ENCODE measurements around the gene EIF4G3.
"Not testable (repeated sequence)": the region's sequence is repeated elsewhere in the genome, so short reads cannot be mapped to it uniquely, and the experiment has no call there.

The EIF4G3 gene

DNA sequence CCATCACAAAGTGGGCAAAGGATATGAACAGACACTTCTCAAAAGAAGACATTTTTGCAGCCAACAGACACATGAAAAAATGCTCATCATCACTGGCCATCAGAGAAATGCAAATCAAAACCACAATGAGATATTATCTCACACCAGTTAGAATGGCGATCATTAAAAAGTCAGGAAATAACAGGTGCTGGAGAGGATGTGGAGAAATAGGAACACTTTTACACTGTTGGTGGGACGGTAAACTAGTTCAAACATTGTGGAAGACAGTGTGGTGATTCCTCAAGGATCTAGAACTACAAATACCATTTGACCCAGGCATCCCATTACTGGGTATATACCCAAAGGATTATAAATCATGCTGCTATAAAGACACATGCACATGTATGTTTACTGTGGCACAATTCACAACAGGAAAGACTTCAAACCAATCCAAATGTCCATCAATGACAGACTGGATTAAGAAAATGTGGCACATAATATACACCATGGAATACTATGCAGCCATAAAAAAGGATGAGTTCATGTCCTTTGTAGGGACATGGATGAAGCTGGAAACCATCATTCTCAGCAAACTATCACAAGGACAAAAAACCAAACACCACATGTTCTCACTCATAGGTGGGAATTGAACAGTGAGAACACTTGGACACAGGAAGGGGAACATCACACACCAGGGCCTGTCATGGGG, 83.3 kb downstream of the EIF4G3 start:
- DNase-seq; in situ Hi-C loops (cut with HindIII; ENCODE audit: low pct_ligation_motif_present, low pct_unique_long_range_greater_than_20kb, low sequenced_read_pairs): not testable (repeated sequence)

DNA sequence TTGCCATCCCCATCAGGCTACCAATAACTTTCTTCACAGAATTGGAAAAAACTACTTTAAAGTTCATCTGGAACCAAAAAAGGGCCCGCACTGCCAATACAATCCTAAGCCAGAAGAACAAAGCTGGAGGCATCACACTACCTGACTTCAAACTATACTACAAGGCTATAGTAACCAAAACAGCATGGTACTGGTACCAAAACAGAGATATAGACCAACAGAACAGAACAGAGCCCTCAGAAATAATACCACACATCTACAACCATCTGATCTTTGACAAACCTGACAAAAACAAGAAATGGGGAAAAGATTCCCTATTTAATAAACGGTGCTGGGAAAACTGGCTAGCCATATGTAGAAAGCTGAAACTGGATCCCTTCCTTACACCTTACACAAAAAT, 84.2 kb downstream of the EIF4G3 start:
- DNase-seq; in situ Hi-C loops (cut with HindIII; ENCODE audit: low pct_ligation_motif_present, low pct_unique_long_range_greater_than_20kb, low sequenced_read_pairs): not testable (repeated sequence)

DNA sequence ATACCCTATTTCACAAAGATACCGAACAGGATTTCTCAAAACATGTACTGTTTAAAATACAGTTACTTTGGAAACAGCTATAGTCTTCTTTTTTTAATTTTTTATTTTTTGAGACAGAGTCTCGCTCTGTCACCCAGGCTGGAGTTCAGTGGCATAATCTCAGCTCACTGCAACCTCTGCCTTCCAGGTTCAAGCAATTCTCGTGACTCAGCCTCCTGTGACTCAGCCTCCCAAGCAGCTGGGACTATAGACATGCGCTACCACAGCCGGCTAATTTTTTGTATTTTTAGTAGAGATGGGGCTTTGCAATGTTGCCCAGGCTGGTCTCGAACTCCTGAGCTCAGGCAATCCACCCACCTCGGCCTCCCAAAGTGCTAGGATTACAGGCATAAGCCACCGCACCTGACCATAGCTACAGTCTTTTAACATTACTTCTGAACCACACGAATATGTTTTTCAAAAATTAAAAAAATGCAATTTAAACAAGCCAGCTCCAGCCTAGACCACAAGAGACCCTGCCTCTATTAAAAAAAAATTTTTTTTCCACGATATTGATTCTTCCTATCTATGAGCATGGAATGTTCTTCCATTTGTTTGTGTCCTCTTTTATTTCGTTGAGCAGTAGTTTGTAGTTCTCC, 85.5 kb downstream of the EIF4G3 start:
- DNase-seq = peak; percentile 83
- in situ Hi-C loops (cut with HindIII; ENCODE audit: low pct_ligation_motif_present, low pct_unique_long_range_greater_than_20kb, low sequenced_read_pairs) = not testable (repeated sequence)

DNA sequence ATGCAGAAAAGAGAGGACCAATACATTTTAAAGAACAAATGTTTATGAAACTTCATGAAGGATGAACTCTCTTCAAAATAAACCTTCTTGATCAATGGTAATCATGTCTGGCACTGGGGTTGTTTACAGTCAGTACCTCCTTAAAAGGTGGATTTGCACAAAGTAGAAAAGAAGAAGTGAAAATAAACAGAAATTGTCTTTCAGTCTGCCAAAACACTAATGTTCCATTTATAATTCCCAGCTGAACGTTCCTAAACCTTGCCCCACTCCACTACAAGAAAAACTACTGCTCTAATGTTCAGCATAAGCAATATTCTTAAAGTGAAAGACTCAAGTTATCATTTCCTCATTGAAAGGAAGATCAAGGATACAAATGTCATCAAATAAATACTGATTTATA, 86.2 kb downstream of the EIF4G3 start:
- no peak for DNase-seq
- in situ Hi-C loops (cut with HindIII; ENCODE audit: low pct_ligation_motif_present, low pct_unique_long_range_greater_than_20kb, low sequenced_read_pairs) = no loop called here

DNA sequence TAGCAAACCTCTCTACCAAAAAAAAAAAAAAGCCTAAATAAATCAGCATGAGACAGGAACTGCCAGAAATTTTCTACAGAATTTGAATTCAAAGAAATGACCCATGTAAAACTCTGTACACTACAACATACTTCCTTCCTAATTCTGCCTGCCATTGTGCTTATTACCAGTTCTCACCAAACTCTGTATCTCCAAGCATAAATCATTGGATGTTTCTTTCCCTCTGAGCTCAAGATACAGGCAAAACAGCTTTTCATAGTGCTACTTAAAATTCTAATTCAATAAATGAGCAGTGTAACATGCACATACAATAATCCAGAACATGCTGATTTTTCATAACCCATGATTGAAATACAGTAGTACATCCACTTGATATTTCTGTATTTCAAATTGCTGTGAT, 87.0 kb downstream of the EIF4G3 start:
- in situ Hi-C loops (cut with HindIII; ENCODE audit: low pct_ligation_motif_present, low pct_unique_long_range_greater_than_20kb, low sequenced_read_pairs) = no loop called here
- no peak for DNase-seq

DNA sequence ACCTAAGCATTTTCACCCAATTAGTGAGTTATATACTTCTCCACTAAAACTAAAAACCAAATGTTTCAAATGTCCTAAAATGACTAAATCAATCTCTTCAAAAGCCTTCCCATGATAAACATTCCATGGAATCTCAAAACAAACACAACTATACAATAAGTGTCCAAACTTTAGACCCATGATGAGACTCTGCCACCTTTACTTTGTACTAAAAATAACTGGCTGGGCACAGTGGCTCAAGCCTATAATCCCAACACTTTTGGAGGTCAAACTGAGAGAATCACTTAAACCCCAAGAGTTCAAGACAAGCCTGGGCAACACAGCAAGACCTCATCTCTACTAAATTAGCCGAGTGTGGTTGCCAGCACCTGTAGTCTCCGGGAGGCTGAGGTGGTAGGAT, 87.4 kb downstream of the EIF4G3 start:
- DNase-seq = no peak
- in situ Hi-C loops (cut with HindIII; ENCODE audit: low pct_ligation_motif_present, low pct_unique_long_range_greater_than_20kb, low sequenced_read_pairs) = no loop called here

DNA sequence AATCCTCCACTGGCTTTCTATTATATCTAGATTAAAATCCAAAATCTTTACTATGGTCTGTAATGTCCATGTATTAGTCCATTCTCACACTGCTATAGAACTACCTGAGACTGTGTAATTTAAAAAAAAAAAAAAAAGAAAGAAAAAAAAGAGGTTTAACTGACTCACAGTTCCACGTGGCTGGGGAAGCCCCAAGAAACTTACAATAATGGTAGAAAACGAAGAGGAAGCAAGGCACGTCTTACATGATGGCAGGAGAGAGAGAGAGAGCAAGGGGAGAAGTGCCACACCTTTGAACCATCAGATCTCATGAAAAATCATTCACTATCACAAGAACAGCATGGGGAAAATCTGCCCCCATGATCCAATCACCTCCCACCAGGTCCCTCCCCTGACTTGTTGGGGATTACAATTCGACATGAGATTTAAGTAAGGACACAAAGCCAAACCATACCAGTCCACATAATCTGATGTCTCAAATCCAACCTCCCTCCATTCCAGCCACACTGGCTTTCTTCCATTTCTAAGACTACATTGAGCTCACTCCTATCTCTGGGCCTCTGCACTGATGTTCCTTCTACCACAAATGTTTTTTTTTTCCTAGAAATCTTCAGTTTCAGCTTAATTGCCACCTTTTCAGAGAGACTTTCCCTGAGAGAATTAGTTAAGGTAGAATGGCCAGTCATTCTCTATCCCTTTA, 92.4 kb downstream of the EIF4G3 start:
- DNase-seq = no peak
- in situ Hi-C loops (cut with HindIII; ENCODE audit: low pct_ligation_motif_present, low pct_unique_long_range_greater_than_20kb, low sequenced_read_pairs) = no loop called here

DNA sequence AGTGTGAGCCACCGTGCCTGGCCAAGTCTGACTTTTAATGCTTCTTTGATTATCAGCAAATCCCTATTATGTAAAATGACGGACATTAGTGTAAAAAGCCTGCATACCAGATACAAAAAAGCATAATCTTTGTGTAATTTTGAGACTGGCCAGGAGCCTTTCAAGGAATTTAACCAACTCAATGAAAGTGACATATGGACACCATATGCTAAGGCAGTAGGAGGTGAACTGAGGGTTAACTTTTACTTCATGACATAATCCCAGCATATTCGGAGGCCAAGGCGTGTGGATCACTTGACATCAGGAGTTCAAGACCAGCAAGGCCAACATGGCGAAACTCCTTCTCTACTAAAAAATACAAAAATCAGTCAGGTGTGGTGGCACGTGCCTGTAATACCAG, 94.6 kb downstream of the EIF4G3 start:
- DNase-seq = no peak
- in situ Hi-C loops (cut with HindIII; ENCODE audit: low pct_ligation_motif_present, low pct_unique_long_range_greater_than_20kb, low sequenced_read_pairs) = no loop called here

DNA sequence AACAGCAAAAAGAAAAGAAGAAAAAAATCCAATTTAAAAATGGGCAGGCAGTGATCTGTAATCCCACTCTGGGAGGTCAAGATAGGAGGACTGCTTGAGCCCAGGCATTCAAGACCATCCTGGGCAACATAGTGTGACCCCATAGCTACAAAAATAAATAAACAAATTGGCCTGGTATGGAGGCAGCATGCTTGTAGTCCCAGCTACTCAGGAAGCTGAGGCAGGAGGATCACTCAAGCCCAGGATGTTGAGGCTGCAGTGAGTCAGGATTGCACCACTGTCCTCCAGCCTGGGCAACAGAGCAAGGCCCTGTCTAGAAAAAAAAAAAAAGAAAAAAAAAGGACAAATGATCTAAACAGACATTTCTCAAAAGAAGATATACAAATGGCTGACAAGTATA, 99.6 kb downstream of the EIF4G3 start:
- in situ Hi-C loops (cut with HindIII; ENCODE audit: low pct_ligation_motif_present, low pct_unique_long_range_greater_than_20kb, low sequenced_read_pairs) = no loop called here
- peak; percentile 29 for DNase-seq

DNA sequence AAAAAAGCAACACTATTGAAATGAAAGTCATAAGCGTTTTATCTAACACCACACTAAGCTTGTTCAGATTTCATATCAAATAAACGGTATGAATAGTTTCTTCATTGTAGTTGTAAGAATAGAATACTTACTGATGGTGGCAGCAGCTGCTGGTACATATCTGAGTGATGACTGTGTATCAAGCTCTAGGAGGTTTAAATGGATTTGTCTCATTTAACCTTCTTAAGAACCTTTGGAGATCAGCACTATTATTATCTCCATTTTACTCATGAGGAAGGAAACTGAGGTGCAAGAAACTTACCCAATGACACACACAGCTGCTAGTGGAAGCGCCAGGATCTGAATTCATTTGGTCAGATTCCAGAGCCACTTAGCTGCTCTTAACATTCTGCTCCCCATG, 104.0 kb downstream of the EIF4G3 start:
- in situ Hi-C loops (cut with HindIII; ENCODE audit: low pct_ligation_motif_present, low pct_unique_long_range_greater_than_20kb, low sequenced_read_pairs) = no loop called here
- DNase-seq = no peak

DNA sequence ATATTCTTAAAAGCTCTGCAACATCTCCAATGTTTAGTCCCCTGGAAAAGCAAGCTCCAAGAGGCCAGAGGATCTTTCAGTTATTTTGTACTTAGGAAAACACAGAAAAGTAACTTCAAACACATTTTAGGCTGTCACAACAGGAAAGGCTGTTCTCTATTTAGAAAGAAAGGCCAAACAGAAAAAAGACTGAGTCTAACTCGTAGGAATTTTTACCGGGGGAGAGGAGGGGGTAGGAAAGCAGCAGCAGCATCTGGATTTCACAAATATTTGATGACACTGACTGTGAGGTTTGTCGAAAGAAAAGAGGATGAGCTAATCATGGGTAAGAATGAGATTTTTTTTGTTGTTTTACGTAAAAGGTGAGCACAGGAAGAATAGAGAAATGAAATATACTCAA, 107.1 kb downstream of the EIF4G3 start:
- in situ Hi-C loops (cut with HindIII; ENCODE audit: low pct_ligation_motif_present, low pct_unique_long_range_greater_than_20kb, low sequenced_read_pairs) = no loop called here
- no peak for DNase-seq

DNA sequence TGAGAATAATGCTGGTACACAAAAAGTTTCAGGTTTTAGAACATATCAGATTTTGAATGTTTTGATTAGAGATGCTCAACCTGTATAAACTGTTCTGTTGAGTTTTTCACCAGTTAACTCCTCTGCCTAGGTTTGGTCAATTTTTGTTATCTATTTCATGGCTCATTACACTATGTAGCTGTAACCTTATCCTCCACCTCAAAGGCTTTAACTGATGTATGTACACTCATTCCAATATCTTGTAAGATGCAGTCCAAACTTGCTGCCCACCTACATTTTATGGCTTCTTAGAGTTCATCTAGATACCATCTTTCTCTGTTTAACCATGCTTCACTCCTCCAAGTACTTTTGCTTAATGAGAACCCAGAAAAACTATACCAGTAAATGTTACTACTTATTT, 107.8 kb downstream of the EIF4G3 start:
- no peak for DNase-seq
- in situ Hi-C loops (cut with HindIII; ENCODE audit: low pct_ligation_motif_present, low pct_unique_long_range_greater_than_20kb, low sequenced_read_pairs) = no loop called here

DNA sequence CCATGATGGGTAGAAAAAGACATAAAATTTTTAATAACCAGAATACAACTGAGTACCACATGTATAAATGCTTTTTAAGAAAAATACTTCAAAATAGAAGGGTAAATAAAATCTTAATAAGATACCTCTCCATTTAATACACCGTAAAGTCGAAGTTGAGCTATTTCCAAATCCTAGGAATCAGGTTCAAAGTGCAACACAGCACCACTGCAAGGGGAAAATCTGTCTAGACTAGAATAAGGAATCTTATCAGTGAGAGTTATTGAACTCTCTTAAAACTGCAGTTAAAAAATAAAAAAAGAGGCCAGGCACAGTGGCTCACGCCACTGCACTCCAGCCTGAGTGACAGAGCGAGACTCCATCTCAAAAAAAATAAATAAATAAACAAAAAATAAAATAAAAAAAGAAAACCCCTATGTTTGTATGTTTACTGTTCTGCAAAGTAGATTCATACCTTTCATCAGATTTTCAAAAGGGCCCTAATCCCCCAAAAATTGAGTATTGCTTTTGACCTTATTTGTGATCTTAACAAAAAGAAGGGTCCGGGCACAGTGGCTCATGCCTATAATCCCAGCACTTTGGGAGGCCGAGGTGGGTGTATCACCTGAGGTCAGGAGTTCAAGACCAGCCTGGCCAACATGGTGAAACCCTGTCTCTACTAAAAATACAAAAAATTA, 109.0 kb downstream of the EIF4G3 start:
- no peak for DNase-seq
- in situ Hi-C loops (cut with HindIII; ENCODE audit: low pct_ligation_motif_present, low pct_unique_long_range_greater_than_20kb, low sequenced_read_pairs) = no loop called here

DNA sequence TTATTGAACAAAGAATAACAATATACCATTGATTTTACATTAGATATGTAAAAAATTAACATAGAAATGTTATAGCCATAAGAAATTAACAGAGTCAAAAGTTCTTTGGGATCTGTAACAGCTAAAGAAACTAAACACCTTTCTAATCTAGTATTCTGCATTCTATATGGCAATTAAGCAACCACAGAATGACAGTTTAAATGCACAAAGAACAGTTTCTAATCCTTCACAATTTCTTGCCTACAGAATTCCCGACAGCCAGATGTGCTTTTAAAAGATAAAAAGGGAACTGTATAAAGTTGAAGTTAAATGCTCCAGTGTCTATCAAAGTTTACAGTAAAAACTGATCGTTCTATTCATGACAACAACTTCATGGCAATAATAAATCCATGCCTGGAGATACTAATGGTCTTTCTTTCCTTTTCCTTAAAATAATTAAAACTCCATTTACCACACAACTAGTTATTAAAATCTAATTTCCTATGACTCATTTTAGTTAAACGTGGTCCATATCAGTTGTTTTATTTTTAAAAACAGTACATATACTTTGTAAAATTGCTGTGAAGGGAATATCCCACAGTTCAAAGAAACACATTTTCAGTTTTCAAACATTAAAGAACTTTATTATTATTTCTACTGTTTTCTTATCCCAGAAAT, 110.2 kb downstream of the EIF4G3 start:
- DNase-seq = no peak
- in situ Hi-C loops (cut with HindIII; ENCODE audit: low pct_ligation_motif_present, low pct_unique_long_range_greater_than_20kb, low sequenced_read_pairs) = no loop called here

DNA sequence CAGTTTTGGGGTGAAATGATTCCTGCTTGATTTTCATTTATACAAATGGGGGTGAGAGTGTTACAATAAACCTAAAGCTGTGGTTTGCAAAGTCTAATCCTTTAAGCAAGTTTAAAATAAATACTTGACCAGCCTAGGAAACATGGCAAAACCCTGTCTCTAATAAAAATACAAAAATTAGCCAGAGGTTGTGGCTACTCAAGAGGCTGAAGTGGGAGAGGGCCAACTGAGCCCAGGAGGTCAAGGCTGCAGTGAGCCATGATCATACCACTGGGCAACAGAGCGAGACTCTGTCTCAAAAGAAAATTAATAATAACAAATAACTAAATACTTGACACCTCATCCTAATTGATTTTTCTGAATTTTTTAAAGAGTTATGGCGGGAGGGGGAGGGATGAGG, 110.8 kb downstream of the EIF4G3 start:
- in situ Hi-C loops (cut with HindIII; ENCODE audit: low pct_ligation_motif_present, low pct_unique_long_range_greater_than_20kb, low sequenced_read_pairs) = no loop called here
- DNase-seq = no peak

DNA sequence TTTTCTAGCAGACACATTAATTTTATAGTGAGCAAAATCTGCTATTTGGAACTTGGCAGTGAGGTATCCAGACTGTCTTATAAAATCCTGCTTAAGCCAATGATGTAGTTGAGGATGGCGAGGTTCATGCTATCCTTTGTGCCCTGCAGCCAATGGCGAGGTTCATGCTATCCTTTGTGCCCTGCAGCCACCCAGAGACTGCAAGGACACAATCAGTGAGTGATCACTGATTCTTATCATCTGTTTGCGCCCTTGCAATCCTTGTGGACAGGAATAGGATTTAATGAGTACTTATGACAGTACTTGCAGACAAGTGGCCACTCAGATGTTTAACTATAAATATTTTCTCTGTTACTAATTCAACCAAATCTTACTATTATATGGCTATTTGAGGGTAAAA, 112.6 kb downstream of the EIF4G3 start:
- in situ Hi-C loops (cut with HindIII; ENCODE audit: low pct_ligation_motif_present, low pct_unique_long_range_greater_than_20kb, low sequenced_read_pairs) = no loop called here
- DNase-seq = no peak

DNA sequence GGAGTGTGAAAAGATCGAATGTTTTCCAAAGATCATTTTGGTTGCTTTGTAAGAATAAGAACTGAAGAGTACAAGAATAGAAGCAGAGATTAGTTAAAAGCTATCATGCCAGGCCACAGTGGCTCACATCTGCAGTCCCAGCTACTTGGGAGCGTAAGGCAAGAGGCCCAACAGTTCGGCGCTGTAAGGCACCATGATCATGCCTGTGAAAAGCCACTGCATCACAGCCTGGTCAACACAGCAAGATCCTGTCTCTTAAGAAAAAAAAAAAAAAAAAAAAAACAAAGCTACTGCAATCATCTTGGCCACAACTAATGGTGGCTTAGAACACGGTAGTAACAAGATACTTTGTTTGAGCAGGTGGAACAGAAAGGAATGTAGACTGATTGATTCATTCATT, 116.2 kb downstream of the EIF4G3 start:
- in situ Hi-C loops (cut with HindIII; ENCODE audit: low pct_ligation_motif_present, low pct_unique_long_range_greater_than_20kb, low sequenced_read_pairs) = no loop called here
- no peak for DNase-seq

DNA sequence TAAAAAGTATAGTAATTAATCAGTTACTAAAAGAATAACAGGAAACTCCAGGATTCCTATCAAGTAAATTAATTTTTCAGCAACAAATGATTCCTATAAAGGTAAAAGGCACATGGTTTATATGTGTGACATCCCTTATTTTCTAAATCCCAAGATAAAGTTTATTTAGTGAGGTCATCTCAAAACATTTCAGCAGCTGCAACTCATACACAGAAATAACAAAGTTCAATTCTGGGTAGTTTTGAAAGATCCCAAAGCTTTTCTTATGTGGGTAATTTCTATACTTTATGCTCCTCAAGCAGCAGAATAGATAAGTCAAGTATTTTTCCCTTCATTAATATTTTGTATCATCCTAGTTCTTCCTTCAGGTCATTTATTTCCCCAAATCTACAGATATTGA, 117.7 kb downstream of the EIF4G3 start:
- DNase-seq = no peak
- in situ Hi-C loops (cut with HindIII; ENCODE audit: low pct_ligation_motif_present, low pct_unique_long_range_greater_than_20kb, low sequenced_read_pairs) = no loop called here
